HepG2 (cell line): ENCODE data around the gene ZPR1. TPM values are rescaled to one million over a fixed set of nuclear protein-coding genes. Genes with fewer than 3 reads are reported as not detected.
A peak's percentile ranks its signal among the peaks of the same experiment; 100 is the strongest.

Experiments
- ELF1 ChIP-seq: sonication (generic); formaldehyde crosslinking; IDR thresholded peaks from 2 replicates; pipeline ENCODE4 v1.4.0; 2020; ENCODE audit warnings: missing genetic modification reagents
- KLF6 ChIP-seq: IDR thresholded peaks from 2 replicates; pipeline ENCODE4 v1.8.0; 2016; ENCODE audit warnings: missing biosample characterization, missing genetic modification reagents
- MAZ ChIP-seq, 2 experiments: sonication (generic) in 1 of 2; formaldehyde crosslinking in 1 of 2; IDR thresholded peaks; 2 replicates each; pipeline versions ENCODE4 v1.5.0 to v1.6.1; 2012 to 2020; ENCODE audit warnings: low read depth in 2 of 2, mild to moderate bottlenecking in 2 of 2, borderline replicate concordance in 1 of 2, improper control_type of control experiment in 1 of 2, low read length in 1 of 2, missing genetic modification reagents in 1 of 2, moderate library complexity in 1 of 2
- MYC ChIP-seq: sonication (generic); formaldehyde crosslinking; IDR thresholded peaks from 2 replicates; pipeline ENCODE4 v1.9.0; 2021; ENCODE audit warnings: missing genetic modification reagents, borderline replicate concordance
- NR2F6 ChIP-seq, 2 experiments: IDR thresholded peaks; 2 replicates each; pipeline ENCODE4 v1.6.1; 2016; ENCODE audit warnings: antibody characterized with exemption in 1 of 2, mild to moderate bottlenecking in 1 of 2
- RELA ChIP-seq: sonication (generic); formaldehyde crosslinking; IDR thresholded peaks from 2 replicates; pipeline ENCODE4 v1.4.0; 2020; ENCODE audit warnings: missing genetic modification reagents
- ZBTB8A ChIP-seq: sonication (generic); formaldehyde crosslinking; IDR thresholded peaks from 2 replicates; pipeline ENCODE4 v1.4.0; 2020; ENCODE audit warnings: mild to moderate bottlenecking, low read depth, missing genetic modification reagents, borderline replicate concordance
- ZNF274 ChIP-seq: sonication (generic); formaldehyde crosslinking; IDR thresholded peaks from 2 replicates; pipeline ENCODE4 v1.5.1; 2020; ENCODE audit warnings: mild to moderate bottlenecking, missing genetic modification reagents
- ZNF33A ChIP-seq: sonication (generic); formaldehyde crosslinking; IDR thresholded peaks from 2 replicates; pipeline ENCODE4 v1.5.1; 2020; ENCODE audit warnings: missing genetic modification reagents, mild to moderate bottlenecking, moderate library complexity, borderline replicate concordance
- ZNF737 ChIP-seq: sonication (generic); formaldehyde crosslinking; IDR thresholded peaks from 2 replicates; pipeline ENCODE4 v1.5.0; 2020; ENCODE audit warnings: missing genetic modification reagents, mild to moderate bottlenecking, borderline replicate concordance
- ZNF749 ChIP-seq: sonication (generic); formaldehyde crosslinking; IDR thresholded peaks from 2 replicates; pipeline ENCODE4 v1.8.0; 2022; ENCODE audit warnings: mild to moderate bottlenecking, missing genetic modification reagents, moderate library complexity, borderline replicate concordance
- polyA plus RNA-seq, 8 experiments: library from polyadenylated mRNA; depleted of rRNA in 3 of 8; stranded (reverse) in 7 of 8; unstranded in 1 of 8; fragments of >200 nt; fragmentation: Illumina TruSeq in 4 of 8; extraction: Trizol in 4 of 8; gene quantifications; 2 replicates each; pipeline versions ENCODE4 v1.2.1 to v1.2.3, GENCODE V29; 2011 to 2016; ENCODE audit warnings: low read depth in 4 of 8, missing spikeins in 1 of 8, mixed read lengths in 1 of 8; ENCODE audit not compliant: insufficient read depth in 1 of 8
- total RNA-seq, 5 experiments: library from RNA; depleted of rRNA; stranded (reverse); fragments of >200 nt; fragmentation: Illumina TruSeq; extraction: Trizol; gene quantifications; 2 replicates each; pipeline ENCODE4 v1.2.3, GENCODE V29; 2016; ENCODE audit warnings: low read depth in 1 of 5
- TF ChIP-seq, protein P1 (sequence below): sonication (generic); formaldehyde crosslinking; IDR thresholded peaks from 2 replicates; pipeline ENCODE4 v1.9.0; 2022; ENCODE audit warnings: low read depth, missing genetic modification reagents
- TF ChIP-seq, protein P2 (sequence below): IDR thresholded peaks from 2 replicates; pipeline ENCODE4 v1.6.1; 2016; ENCODE audit warnings: mild to moderate bottlenecking
- TF ChIP-seq, protein P3 (sequence below): IDR thresholded peaks from 2 replicates; pipeline ENCODE4 v1.6.1; 2016; ENCODE audit warnings: missing compliant biosample characterization, missing genetic modification reagents, borderline replicate concordance
- TF ChIP-seq, protein P4 (sequence below): IDR thresholded peaks from 2 replicates; pipeline ENCODE4 v1.6.1; 2016; ENCODE audit warnings: missing genetic modification reagents, missing compliant biosample characterization
- TF ChIP-seq, protein P5 (sequence below): sonication (generic); formaldehyde crosslinking; IDR thresholded peaks from 2 replicates; pipeline ENCODE4 v1.9.0; 2021; ENCODE audit warnings: missing genetic modification reagents, mild to moderate bottlenecking, borderline replicate concordance

Gene ZPR1
- total and polyA plus RNA-seq, 2 of the 13 experiments (the other 11 are each of a cell fraction or from before 2014, with no cell fraction given): 40.0 to 79.3 TPM

DNA sequence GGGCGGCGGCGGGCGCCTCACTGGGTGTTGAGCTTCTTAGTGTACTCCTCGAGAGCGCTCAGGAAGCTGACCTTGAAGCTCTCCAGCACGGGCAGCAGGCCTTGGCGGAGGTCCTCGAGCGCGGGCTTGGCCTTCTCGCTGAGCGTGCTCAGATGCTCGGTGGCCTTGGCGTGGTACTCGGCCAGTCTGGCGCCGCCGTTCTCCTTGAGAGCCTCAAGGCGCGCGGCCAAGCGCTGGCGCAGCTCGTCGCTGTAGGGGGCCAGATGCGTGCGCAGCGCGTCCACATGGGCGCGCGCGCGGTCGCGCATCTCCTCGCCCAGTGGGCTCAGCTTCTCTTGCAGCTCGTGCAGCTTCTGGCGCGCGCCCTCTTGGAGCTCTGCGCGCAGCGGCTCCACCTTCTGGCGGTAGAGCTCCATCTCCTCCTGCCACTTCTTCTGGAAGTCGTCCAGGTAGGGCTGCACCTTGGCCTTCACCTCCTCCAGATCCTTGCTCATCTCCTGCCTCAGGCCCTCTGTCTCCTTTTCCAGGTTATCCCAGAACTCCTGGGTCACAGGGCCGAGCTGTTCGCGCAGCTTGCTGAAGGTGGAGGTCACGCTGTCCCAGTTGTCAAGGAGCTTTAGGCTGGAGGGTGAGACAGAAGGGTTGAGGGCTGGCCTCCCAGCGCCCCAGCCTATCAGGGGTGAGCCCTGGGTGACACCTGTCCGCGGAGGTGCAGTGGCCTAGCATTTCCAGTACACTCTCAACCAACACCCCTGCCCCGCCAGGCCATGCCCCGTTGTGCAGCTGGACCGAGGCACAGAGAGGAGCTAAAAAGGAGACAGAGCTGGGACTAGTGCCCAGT is 48.2 kb upstream of the ZPR1 start (continued):
- TF ChIP-seq, protein P1, sequence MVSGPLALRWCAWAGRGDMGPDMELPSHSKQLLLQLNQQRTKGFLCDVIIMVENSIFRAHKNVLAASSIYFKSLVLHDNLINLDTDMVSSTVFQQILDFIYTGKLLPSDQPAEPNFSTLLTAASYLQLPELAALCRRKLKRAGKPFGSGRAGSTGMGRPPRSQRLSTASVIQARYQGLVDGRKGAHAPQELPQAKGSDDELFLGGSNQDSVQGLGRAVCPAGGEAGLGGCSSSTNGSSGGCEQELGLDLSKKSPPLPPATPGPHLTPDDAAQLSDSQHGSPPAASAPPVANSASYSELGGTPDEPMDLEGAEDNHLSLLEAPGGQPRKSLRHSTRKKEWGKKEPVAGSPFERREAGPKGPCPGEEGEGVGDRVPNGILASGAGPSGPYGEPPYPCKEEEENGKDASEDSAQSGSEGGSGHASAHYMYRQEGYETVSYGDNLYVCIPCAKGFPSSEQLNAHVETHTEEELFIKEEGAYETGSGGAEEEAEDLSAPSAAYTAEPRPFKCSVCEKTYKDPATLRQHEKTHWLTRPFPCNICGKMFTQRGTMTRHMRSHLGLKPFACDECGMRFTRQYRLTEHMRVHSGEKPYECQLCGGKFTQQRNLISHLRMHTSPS (CRISPR knock-in tag): peak; percentile 31; the same call in 1 of the 2 replicates
- TF ChIP-seq, protein P2, sequence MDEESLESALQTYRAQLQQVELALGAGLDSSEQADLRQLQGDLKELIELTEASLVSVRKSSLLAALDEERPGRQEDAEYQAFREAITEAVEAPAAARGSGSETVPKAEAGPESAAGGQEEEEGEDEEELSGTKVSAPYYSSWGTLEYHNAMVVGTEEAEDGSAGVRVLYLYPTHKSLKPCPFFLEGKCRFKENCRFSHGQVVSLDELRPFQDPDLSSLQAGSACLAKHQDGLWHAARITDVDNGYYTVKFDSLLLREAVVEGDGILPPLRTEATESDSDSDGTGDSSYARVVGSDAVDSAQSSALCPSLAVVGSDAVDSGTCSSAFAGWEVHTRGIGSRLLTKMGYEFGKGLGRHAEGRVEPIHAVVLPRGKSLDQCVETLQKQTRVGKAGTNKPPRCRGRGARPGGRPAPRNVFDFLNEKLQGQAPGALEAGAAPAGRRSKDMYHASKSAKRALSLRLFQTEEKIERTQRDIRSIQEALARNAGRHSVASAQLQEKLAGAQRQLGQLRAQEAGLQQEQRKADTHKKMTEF (CRISPR knock-in tag): peak; percentile 37; the same call in 1 of the 2 replicates
- TF ChIP-seq ZNF33A (CRISPR knock-in tag) (no peak), NR2F6 (IDR thresholded peaks at IDR 0.05) (no peak), NR2F6 (CRISPR knock-in tag; IDR thresholded peaks at IDR 0.05) (peak; percentile 65), MYC (peak; percentile 73; the same call in 1 of the 2 replicates), ZNF274 (CRISPR knock-in tag) (no peak; the same call in 1 of the 2 replicates), MAZ (IDR thresholded peaks at IDR 0.05; ENCODE audit: borderline replicate concordance, low read depth, low read length) (no peak), MAZ (CRISPR knock-in tag; IDR thresholded peaks at IDR 0.05; ENCODE audit: low read depth) (peak; percentile 72; the same call in 1 of the 2 replicates), ZBTB8A (CRISPR knock-in tag) (no peak), ZNF737 (CRISPR knock-in tag) (0 out of 2 replicates have a peak, but pooled peaks have one; percentile 14), KLF6 (CRISPR knock-in tag) (0 out of 2 replicates have a peak, but pooled peaks have one; percentile 35), ZNF749 (CRISPR knock-in tag) (no peak; the same call in 1 of the 2 replicates), ELF1 (0 out of 2 replicates have a peak, but pooled peaks have one; percentile 21), RELA (CRISPR knock-in tag) (no peak)
- TF ChIP-seq, protein P3, sequence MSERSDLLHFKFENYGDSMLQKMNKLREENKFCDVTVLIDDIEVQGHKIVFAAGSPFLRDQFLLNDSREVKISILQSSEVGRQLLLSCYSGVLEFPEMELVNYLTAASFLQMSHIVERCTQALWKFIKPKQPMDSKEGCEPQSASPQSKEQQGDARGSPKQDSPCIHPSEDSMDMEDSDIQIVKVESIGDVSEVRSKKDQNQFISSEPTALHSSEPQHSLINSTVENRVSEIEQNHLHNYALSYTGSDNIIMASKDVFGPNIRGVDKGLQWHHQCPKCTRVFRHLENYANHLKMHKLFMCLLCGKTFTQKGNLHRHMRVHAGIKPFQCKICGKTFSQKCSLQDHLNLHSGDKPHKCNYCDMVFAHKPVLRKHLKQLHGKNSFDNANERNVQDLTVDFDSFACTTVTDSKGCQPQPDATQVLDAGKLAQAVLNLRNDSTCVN: no peak
- TF ChIP-seq, protein P4, sequence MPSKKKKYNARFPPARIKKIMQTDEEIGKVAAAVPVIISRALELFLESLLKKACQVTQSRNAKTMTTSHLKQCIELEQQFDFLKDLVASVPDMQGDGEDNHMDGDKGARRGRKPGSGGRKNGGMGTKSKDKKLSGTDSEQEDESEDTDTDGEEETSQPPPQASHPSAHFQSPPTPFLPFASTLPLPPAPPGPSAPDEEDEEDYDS (CRISPR knock-in tag): no peak
- TF ChIP-seq, protein P5, sequence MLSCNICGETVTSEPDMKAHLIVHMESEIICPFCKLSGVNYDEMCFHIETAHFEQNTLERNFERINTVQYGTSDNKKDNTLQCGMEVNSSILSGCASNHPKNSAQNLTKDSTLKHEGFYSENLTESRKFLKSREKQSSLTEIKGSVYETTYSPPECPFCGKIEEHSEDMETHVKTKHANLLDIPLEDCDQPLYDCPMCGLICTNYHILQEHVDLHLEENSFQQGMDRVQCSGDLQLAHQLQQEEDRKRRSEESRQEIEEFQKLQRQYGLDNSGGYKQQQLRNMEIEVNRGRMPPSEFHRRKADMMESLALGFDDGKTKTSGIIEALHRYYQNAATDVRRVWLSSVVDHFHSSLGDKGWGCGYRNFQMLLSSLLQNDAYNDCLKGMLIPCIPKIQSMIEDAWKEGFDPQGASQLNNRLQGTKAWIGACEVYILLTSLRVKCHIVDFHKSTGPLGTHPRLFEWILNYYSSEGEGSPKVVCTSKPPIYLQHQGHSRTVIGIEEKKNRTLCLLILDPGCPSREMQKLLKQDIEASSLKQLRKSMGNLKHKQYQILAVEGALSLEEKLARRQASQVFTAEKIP (CRISPR knock-in tag): no peak
